H9 (cell line): ENCODE measurements around the gene EEF1A1. TPM values are rescaled to one million over a fixed set of nuclear protein-coding genes. Genes with fewer than 3 reads are reported as not detected.

ENCODE experiments used
- DNase-seq: peaks from one replicate; pipeline ENCODE4 v3.0.0-alpha.2; 2017
- H2AFZ ChIP-seq: one replicate; pipeline ENCODE4 v1.6.1; 2013; ENCODE audit warnings: mild to moderate bottlenecking, low read length, control low read depth, moderate library complexity
- H2AK5ac ChIP-seq: 2 replicates; pipeline ENCODE4 v1.6.1; 2013; ENCODE audit warnings: low read length, control low read depth, mixed read lengths; ENCODE audit not compliant: insufficient read length
- H2BK120ac ChIP-seq: one replicate; pipeline ENCODE4 v1.6.1; 2013; ENCODE audit warnings: low read depth, mild to moderate bottlenecking, low read length, control low read depth, inconsistent platforms; ENCODE audit not compliant: poor library complexity, severe bottlenecking
- H2BK12ac ChIP-seq: 2 replicates; pipeline ENCODE4 v1.6.1; 2013; ENCODE audit warnings: low read length, control low read depth, mixed read lengths, low read depth; ENCODE audit not compliant: insufficient read length
- H2BK15ac ChIP-seq: 2 replicates; pipeline ENCODE4 v1.6.1; 2013; ENCODE audit warnings: low read depth, low read length, control low read depth
- H2BK20ac ChIP-seq: one replicate; pipeline ENCODE4 v1.6.1; 2013; ENCODE audit warnings: low read depth, mild to moderate bottlenecking, low read length, control low read depth, inconsistent platforms; ENCODE audit not compliant: poor library complexity, severe bottlenecking
- H2BK5ac ChIP-seq: 2 replicates; pipeline ENCODE4 v1.6.1; 2013; ENCODE audit warnings: low read length, control low read depth, mixed read lengths; ENCODE audit not compliant: insufficient read length
- H3K14ac ChIP-seq: 2 replicates; pipeline ENCODE4 v1.6.1; 2013; ENCODE audit warnings: low read length, control low read depth; ENCODE audit not compliant: insufficient read depth
- H3K18ac ChIP-seq: 2 replicates; pipeline ENCODE4 v1.6.1; 2013; ENCODE audit warnings: low read depth, mild to moderate bottlenecking, mixed read lengths, low read length, control low read depth; ENCODE audit not compliant: insufficient read length
- H3K23ac ChIP-seq: 2 replicates; pipeline ENCODE4 v1.6.1; 2013; ENCODE audit warnings: low read length, control low read depth, mixed read lengths, low read depth; ENCODE audit not compliant: insufficient read length
- H3K23me2 ChIP-seq: 2 replicates; pipeline ENCODE4 v1.6.1; 2013; ENCODE audit warnings: low read depth, mild to moderate bottlenecking, mixed read lengths, low read length, control low read depth; ENCODE audit not compliant: insufficient read length, poor library complexity, severe bottlenecking
- H3K27ac ChIP-seq: 2 replicates; pipeline ENCODE4 v1.5.1; 2013; ENCODE audit warnings: low read length, control low read depth, mixed read lengths, low read depth; ENCODE audit not compliant: insufficient read length
- H3K27me3 ChIP-seq: 2 replicates; pipeline ENCODE4 v1.6.1; 2013; ENCODE audit warnings: low read length, control low read depth, inconsistent platforms; ENCODE audit not compliant: insufficient read depth
- H3K4ac ChIP-seq: 2 replicates; pipeline ENCODE4 v1.6.1; 2013; ENCODE audit warnings: low read depth, mild to moderate bottlenecking, control low read depth, inconsistent platforms, low read length, moderate library complexity
- H3K4me1 ChIP-seq: 2 replicates; pipeline ENCODE4 v1.6.1; 2013; ENCODE audit warnings: low read length, control low read depth, inconsistent platforms; ENCODE audit not compliant: insufficient read depth
- H3K4me2 ChIP-seq: 2 replicates; pipeline ENCODE4 v1.6.1; 2013; ENCODE audit warnings: low read length, control low read depth, mixed read lengths; ENCODE audit not compliant: insufficient read length, insufficient read depth
- H3K56ac ChIP-seq: 2 replicates; pipeline ENCODE4 v1.6.1; 2013; ENCODE audit warnings: low read depth, mild to moderate bottlenecking, mixed read lengths, low read length, control low read depth; ENCODE audit not compliant: insufficient read length
- H3K79me1 ChIP-seq: 2 replicates; pipeline ENCODE4 v1.6.1; 2013; ENCODE audit warnings: low read depth, mild to moderate bottlenecking, moderate library complexity, low read length, control low read depth, inconsistent platforms; ENCODE audit not compliant: insufficient read depth, poor library complexity, severe bottlenecking
- H3K79me2 ChIP-seq: 2 replicates; pipeline ENCODE4 v1.6.1; 2013; ENCODE audit warnings: low read length, control low read depth, inconsistent platforms; ENCODE audit not compliant: insufficient read depth
- H3K9ac ChIP-seq: 2 replicates; pipeline ENCODE4 v1.6.1; 2013; ENCODE audit warnings: low read length, control low read depth, mixed read lengths; ENCODE audit not compliant: insufficient read length; ENCODE audit errors: extremely low read depth
- H3K9me3 ChIP-seq: one replicate; pipeline ENCODE4 v1.6.1; 2013; ENCODE audit warnings: low read depth, low read length, inconsistent platforms; ENCODE audit not compliant: control insufficient read depth
- H3T11ph ChIP-seq: one replicate; pipeline ENCODE4 v1.6.1; 2013; ENCODE audit warnings: mild to moderate bottlenecking, low read length, control low read depth, inconsistent platforms
- H4K20me1 ChIP-seq: one replicate; pipeline ENCODE4 v1.6.1; 2013; ENCODE audit not compliant: control insufficient read depth, insufficient read length, insufficient read depth
- H4K5ac ChIP-seq: 2 replicates; pipeline ENCODE4 v1.6.1; 2013; ENCODE audit warnings: low read depth, mild to moderate bottlenecking, mixed read lengths, low read length, control low read depth; ENCODE audit not compliant: insufficient read length
- H4K8ac ChIP-seq: replicated peaks from 2 replicates; pipeline ENCODE4 v1.6.1; 2013; ENCODE audit warnings: low read length, control low read depth, mixed read lengths, low read depth; ENCODE audit not compliant: insufficient read length
- H4K91ac ChIP-seq: 2 replicates; pipeline ENCODE4 v1.6.1; 2013; ENCODE audit warnings: low read depth, mild to moderate bottlenecking, moderate library complexity, mixed read lengths, low read length, control low read depth; ENCODE audit not compliant: insufficient read length
- H3K27ac Mint-ChIP-seq, 3 experiments: 2 replicates in 2 of 3; 3 replicates in 1 of 3; pipeline ENCODE4 v1.8.0; 2020 to 2021; ENCODE audit warnings: mixed read lengths in 3 of 3, mild to moderate bottlenecking in 1 of 3, moderate library complexity in 1 of 3
- H3K27me3 Mint-ChIP-seq: 2 replicates; pipeline ENCODE4 v1.8.0; 2021; ENCODE audit warnings: low read depth, mild to moderate bottlenecking, moderate library complexity, mixed read lengths
- H3K36me3 Mint-ChIP-seq, 3 experiments: 2 replicates in 2 of 3; 3 replicates in 1 of 3; pipeline ENCODE4 v1.8.0; 2020 to 2021; ENCODE audit warnings: low read depth in 3 of 3, mixed read lengths in 3 of 3; ENCODE audit not compliant: insufficient read depth in 1 of 3
- H3K4me1 Mint-ChIP-seq, 2 experiments: 2 replicates each; pipeline ENCODE4 v1.8.0; 2020; ENCODE audit warnings: mixed read lengths in 2 of 2
- H3K4me3 Mint-ChIP-seq, 2 experiments: 2 replicates in 1 of 2; 3 replicates in 1 of 2; pipeline ENCODE4 v1.8.0; 2020 to 2021; ENCODE audit warnings: mild to moderate bottlenecking in 2 of 2, mixed read lengths in 2 of 2, moderate library complexity in 1 of 2
- H3K9me3 Mint-ChIP-seq, 2 experiments: 2 replicates in 1 of 2; 3 replicates in 1 of 2; pipeline ENCODE4 v1.8.0; 2020; ENCODE audit warnings: mild to moderate bottlenecking in 2 of 2, mixed read lengths in 2 of 2, moderate library complexity in 1 of 2
- WGBS: extraction: QIAGEN DNeasy Blood & Tissue Kit; methylation state at CpG from one replicate; pipeline ENCODE4 v1.1.7; 2013; ENCODE audit warnings: missing lambda C conversion rate, low lambda C conversion rate, mixed read lengths; ENCODE audit not compliant: insufficient read length; ENCODE audit errors: extremely low coverage; 5-methylcytosine and 5-hydroxymethylcytosine counted together
- total RNA-seq: library from RNA; stranded (reverse); gene quantifications from 2 replicates; pipeline ENCODE4 v1.2.1, GENCODE V29; 2021
- TF ChIP-seq, protein P1 (sequence below): fragments of 200-600 bp; sonication (generic); conservative IDR thresholded peaks from 3 replicates; pipeline ENCODE4 v1.8.0; 2021; ENCODE audit warnings: antibody characterized with exemption, mild to moderate bottlenecking

Gene EEF1A1
- total RNA-seq, 1 experiment from 2014 or later = 13,057 TPM

DNA sequence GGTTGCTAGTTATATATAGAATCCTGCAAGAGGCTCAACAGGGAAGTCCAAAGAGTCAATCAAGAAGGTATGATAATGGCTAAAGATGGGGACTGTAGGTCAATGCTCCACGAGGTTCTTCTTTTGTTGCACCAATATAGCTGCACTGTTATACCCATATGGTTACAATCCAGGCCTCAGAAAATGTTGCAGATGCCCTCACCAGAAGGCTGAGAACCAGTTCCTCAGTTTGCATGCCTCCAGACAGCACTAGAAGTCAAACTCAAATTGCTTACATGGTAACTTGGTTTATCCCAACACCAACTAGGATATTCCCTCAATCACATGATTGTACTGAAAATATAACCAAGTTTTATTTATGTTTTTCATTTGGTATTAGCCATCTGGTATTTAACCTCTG, 12.1 kb downstream of the EEF1A1 start:
- H4K91ac ChIP-seq = no peak overlapping the region
- no peak overlapping the region for H4K5ac ChIP-seq
- H3K14ac ChIP-seq = no peak overlapping the region
- no peaks in the 10 kb centered on the region for H3K79me1 ChIP-seq
- no peak overlapping the region for H3K56ac ChIP-seq
- H4K20me1 ChIP-seq = no peaks in the 10 kb centered on the region
- no peak overlapping the region for H3K27ac ChIP-seq
- no peak overlapping the region for H4K8ac ChIP-seq
- H3K23ac ChIP-seq = no peak overlapping the region
- no peaks in the 10 kb centered on the region for H3K27me3 ChIP-seq
- H3K27me3 Mint-ChIP-seq = no peaks in the 10 kb centered on the region
- no peaks in the 10 kb centered on the region for H3K23me2 ChIP-seq
- H2AFZ ChIP-seq = no peak overlapping the region
- no peak overlapping the region for H3K27ac Mint-ChIP-seq
- no peak overlapping the region for H2BK12ac ChIP-seq
- H2BK120ac ChIP-seq = no peak overlapping the region
- H3T11ph ChIP-seq = no peak overlapping the region
- no peak overlapping the region for H2AK5ac ChIP-seq
- H3K4me1 ChIP-seq = no peaks in the 10 kb centered on the region
- WGBS = no CpG with 5 or more reads among the region's 1 CpG
- no peaks in the 10 kb centered on the region for H3K9me3 Mint-ChIP-seq
- H2BK15ac ChIP-seq = no peak overlapping the region
- no peak overlapping the region for H3K4me2 ChIP-seq
- no peak for DNase-seq
- no peak overlapping the region for H3K18ac ChIP-seq
- H3K4me1 Mint-ChIP-seq = no peaks in the 10 kb centered on the region
- H3K36me3 Mint-ChIP-seq = peaks cover 0 to 12% (median 1%) of the 10 kb centered on the region in 3 experiments; a peak in 2 of 7 replicates
- H2BK5ac ChIP-seq = no peak overlapping the region
- TF ChIP-seq, protein P1, sequence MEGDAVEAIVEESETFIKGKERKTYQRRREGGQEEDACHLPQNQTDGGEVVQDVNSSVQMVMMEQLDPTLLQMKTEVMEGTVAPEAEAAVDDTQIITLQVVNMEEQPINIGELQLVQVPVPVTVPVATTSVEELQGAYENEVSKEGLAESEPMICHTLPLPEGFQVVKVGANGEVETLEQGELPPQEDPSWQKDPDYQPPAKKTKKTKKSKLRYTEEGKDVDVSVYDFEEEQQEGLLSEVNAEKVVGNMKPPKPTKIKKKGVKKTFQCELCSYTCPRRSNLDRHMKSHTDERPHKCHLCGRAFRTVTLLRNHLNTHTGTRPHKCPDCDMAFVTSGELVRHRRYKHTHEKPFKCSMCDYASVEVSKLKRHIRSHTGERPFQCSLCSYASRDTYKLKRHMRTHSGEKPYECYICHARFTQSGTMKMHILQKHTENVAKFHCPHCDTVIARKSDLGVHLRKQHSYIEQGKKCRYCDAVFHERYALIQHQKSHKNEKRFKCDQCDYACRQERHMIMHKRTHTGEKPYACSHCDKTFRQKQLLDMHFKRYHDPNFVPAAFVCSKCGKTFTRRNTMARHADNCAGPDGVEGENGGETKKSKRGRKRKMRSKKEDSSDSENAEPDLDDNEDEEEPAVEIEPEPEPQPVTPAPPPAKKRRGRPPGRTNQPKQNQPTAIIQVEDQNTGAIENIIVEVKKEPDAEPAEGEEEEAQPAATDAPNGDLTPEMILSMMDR = no peak
- H3K4me3 Mint-ChIP-seq = no peak overlapping the region
- H3K9ac ChIP-seq = no peak overlapping the region
- no peak overlapping the region for H3K4ac ChIP-seq
- no peaks in the 10 kb centered on the region for H3K9me3 ChIP-seq
- H2BK20ac ChIP-seq = no peak overlapping the region
- no peaks in the 10 kb centered on the region for H3K79me2 ChIP-seq
